Liver (tissue), 9 donors: ENCODE results near the gene KRTAP4-2. TPM values are rescaled to one million over a fixed set of nuclear protein-coding genes. Genes with fewer than 3 reads are reported as not detected.

ENCODE experiments used
- DNase-seq: peaks from one replicate; pipeline ENCODE4 v3.0.0-alpha.2; 2017; ENCODE audit warnings: low spot score
- H3K27ac ChIP-seq, 2 donors: one replicate each; pipeline ENCODE4 v1.7.0; 2013; ENCODE audit warnings: inconsistent platforms in 2 of 2, low read length in 2 of 2, control low read depth in 1 of 2, low read depth in 1 of 2, mild to moderate bottlenecking in 1 of 2
- H3K27me3 ChIP-seq, 4 donors: one replicate each; pipeline versions ENCODE4 v1.6.1 to v1.7.0; 2013; ENCODE audit warnings: low read length in 3 of 4, inconsistent platforms in 1 of 4, mild to moderate bottlenecking in 1 of 4, moderate library complexity in 1 of 4; ENCODE audit not compliant: control insufficient read depth in 4 of 4, insufficient read depth in 4 of 4
- H3K36me3 ChIP-seq, 4 donors: one replicate each; pipeline versions ENCODE4 v1.6.1 to v1.7.0; 2013; ENCODE audit warnings: low read length in 3 of 4, mild to moderate bottlenecking in 3 of 4, low read depth in 1 of 4, moderate library complexity in 1 of 4; ENCODE audit not compliant: control insufficient read depth in 4 of 4, insufficient read depth in 3 of 4
- H3K4me1 ChIP-seq, 4 donors: one replicate each; pipeline versions ENCODE4 v1.6.1 to v1.7.0; 2013; ENCODE audit warnings: low read length in 3 of 4, mild to moderate bottlenecking in 3 of 4, moderate library complexity in 1 of 4; ENCODE audit not compliant: control insufficient read depth in 4 of 4, insufficient read depth in 4 of 4
- H3K4me3 ChIP-seq, 3 donors: one replicate each; pipeline versions ENCODE4 v1.6.1 to v1.7.0; 2013; ENCODE audit warnings: low read length in 3 of 3, control low read depth in 1 of 3, low read depth in 1 of 3, mild to moderate bottlenecking in 1 of 3
- H3K9ac ChIP-seq, 2 donors: one replicate each; pipeline ENCODE4 v1.7.0; 2013; ENCODE audit warnings: low read length in 2 of 2, mild to moderate bottlenecking in 2 of 2, moderate library complexity in 2 of 2, control low read depth in 1 of 2, low read depth in 1 of 2
- H3K9me3 ChIP-seq, 4 donors: one replicate each; pipeline versions ENCODE4 v1.6.1 to v1.7.0; 2013; ENCODE audit warnings: low read length in 3 of 4; ENCODE audit not compliant: control insufficient read depth in 4 of 4
- EGR1 ChIP-seq, 2 donors: IDR thresholded peaks; 2 replicates each; pipeline ENCODE4 v1.6.1; 2016 to 2018; ENCODE audit warnings: antibody characterized with exemption in 2 of 2, low read depth in 2 of 2
- FOXA1 ChIP-seq: IDR thresholded peaks from 2 replicates; pipeline ENCODE4 v1.6.1; 2016; ENCODE audit warnings: antibody characterized with exemption
- FOXA2 ChIP-seq: IDR thresholded peaks from 2 replicates; pipeline ENCODE4 v1.6.1; 2016; ENCODE audit warnings: antibody characterized with exemption
- GABPA ChIP-seq, 2 donors: IDR thresholded peaks in 1 of 2; conservative IDR thresholded peaks in 1 of 2; 2 replicates each; pipeline ENCODE4 v1.6.1; 2016; ENCODE audit warnings: antibody characterized with exemption in 2 of 2, mild to moderate bottlenecking in 1 of 2, moderate library complexity in 1 of 2
- HNF4A ChIP-seq, 2 donors: conservative IDR thresholded peaks; 2 replicates each; pipeline ENCODE4 v1.6.1; 2016; ENCODE audit warnings: antibody characterized with exemption in 2 of 2, mild to moderate bottlenecking in 2 of 2
- HNF4G ChIP-seq: IDR thresholded peaks from 2 replicates; pipeline ENCODE4 v1.6.1; 2016; ENCODE audit warnings: antibody characterized with exemption
- JUND ChIP-seq, 2 donors: IDR thresholded peaks; 2 replicates each; pipeline ENCODE4 v1.6.1; 2016; ENCODE audit warnings: antibody characterized with exemption in 2 of 2
- NR2F2 ChIP-seq: IDR thresholded peaks from 2 replicates; pipeline ENCODE4 v1.6.1; 2016; ENCODE audit warnings: antibody characterized with exemption
- RAD21 ChIP-seq, 2 donors: IDR thresholded peaks; 2 replicates each; pipeline ENCODE4 v1.6.1; 2016; ENCODE audit warnings: antibody characterized with exemption in 2 of 2, mild to moderate bottlenecking in 2 of 2
- RXRA ChIP-seq, 2 donors: IDR thresholded peaks; 2 replicates each; pipeline ENCODE4 v1.6.1; 2017 to 2018; ENCODE audit warnings: antibody characterized with exemption in 2 of 2, mild to moderate bottlenecking in 1 of 2
- SP1 ChIP-seq: IDR thresholded peaks from 2 replicates; pipeline ENCODE4 v1.6.1; 2018; ENCODE audit warnings: antibody characterized with exemption, mild to moderate bottlenecking
- TAF1 ChIP-seq: conservative IDR thresholded peaks from 2 replicates; pipeline ENCODE4 v1.6.1; 2016; ENCODE audit warnings: antibody characterized with exemption, mild to moderate bottlenecking
- YY1 ChIP-seq: IDR thresholded peaks from 2 replicates; pipeline ENCODE4 v1.6.1; 2016; ENCODE audit warnings: antibody characterized with exemption, mild to moderate bottlenecking
- polyA plus RNA-seq, 2 donors: library from polyadenylated mRNA; stranded (reverse) in 1 of 2; unstranded in 1 of 2; fragments of 200-250 nt in 1 of 2; fragments of >200 nt in 1 of 2; fragmentation: Nextera tagmentation in 1 of 2; extraction: Ambion mirVana in 1 of 2; gene quantifications; one replicate each; pipeline versions ENCODE4 v1.2.1 to v1.2.3, GENCODE V29; 2013 to 2015
- total RNA-seq, 2 donors: library from RNA; depleted of rRNA; stranded (reverse); fragments of >200 nt; gene quantifications; one replicate each; pipeline ENCODE4 v1.2.3, GENCODE V29; 2014
- TF ChIP-seq, protein P1 (sequence below): fragments of 150-350 bp; IDR thresholded peaks from 2 replicates; pipeline ENCODE4 v1.5.1; 2017; ENCODE audit warnings: improper control_type of control experiment, low read depth, low read length; ENCODE audit not compliant: missing input control
- TF ChIP-seq, protein P2 (sequence below): IDR thresholded peaks from 2 replicates; pipeline ENCODE4 v1.6.1; 2016; ENCODE audit warnings: antibody characterized with exemption
- TF ChIP-seq, protein P3 (sequence below): IDR thresholded peaks from 2 replicates; pipeline ENCODE4 v1.6.1; 2016; ENCODE audit warnings: antibody characterized with exemption
- TF ChIP-seq, protein P4 (sequence below): IDR thresholded peaks from 2 replicates; pipeline ENCODE4 v1.6.1; 2016; ENCODE audit warnings: antibody characterized with exemption
- TF ChIP-seq, protein P5 (sequence below): IDR thresholded peaks from 2 replicates; pipeline ENCODE4 v1.6.1; 2016; ENCODE audit warnings: antibody characterized with exemption, mild to moderate bottlenecking
- donor health status: healthy.
- donor health status: healthy.
- donor health status: healthy.
- donor health status: healthy.
- donor health status: healthy.

KRTAP4-2 gene
- total and polyA plus RNA-seq, 4 donors, result not detected

DNA sequence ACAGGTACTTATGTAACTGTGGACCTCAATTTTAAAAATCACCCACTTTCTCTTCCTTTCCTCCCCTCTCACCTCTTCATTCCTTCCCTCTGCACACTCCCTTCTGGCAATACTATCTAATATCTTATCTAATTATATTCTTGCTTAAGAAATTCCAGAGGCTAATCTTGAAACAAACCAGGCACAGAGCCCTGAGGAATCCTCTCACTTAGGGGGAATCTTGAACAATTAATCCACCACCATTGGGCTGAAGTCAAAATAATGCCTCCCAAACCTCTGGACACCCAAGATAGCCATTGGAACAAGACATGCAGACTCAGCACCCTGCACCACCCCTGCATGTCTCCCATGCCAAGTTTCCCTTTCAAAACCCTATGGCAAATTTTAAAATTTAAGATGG is 36.7 kb downstream of the KRTAP4-2 start:
- no peak overlapping the region for H3K27ac ChIP-seq
- no peaks in the 10 kb centered on the region for H3K36me3 ChIP-seq
- H3K4me1 ChIP-seq, result no peaks in the 10 kb centered on the region
- no peak overlapping the region for H3K9ac ChIP-seq
- H3K9me3 ChIP-seq, result peaks cover 5 to 27% (median 11%) of the 10 kb centered on the region in 4 donors
- H3K27me3 ChIP-seq, result peaks cover 0 to 4% (median under 1%) of the 10 kb centered on the region in 4 donors
- no peak for DNase-seq
- H3K4me3 ChIP-seq, result no peak overlapping the region
- TF ChIP-seq TAF1 (no peak), RAD21 (IDR thresholded peaks at IDR 0.05) (no peak), GABPA (IDR thresholded peaks at IDR 0.05 in 1 of 2, conservative IDR thresholded peaks at IDR 0.05 in 1 of 2) (no peak), FOXA1 (no peak), JUND (IDR thresholded peaks at IDR 0.05) (no peak), YY1 (no peak), FOXA2 (no peak), HNF4A (conservative IDR thresholded peaks at IDR 0.05) (no peak), EGR1 (IDR thresholded peaks at IDR 0.05; ENCODE audit: low read depth in 2 of 2) (no peak), RXRA (IDR thresholded peaks at IDR 0.05) (no peak), HNF4G (no peak), NR2F2 (no peak), SP1 (no peak)
- TF ChIP-seq, protein P1, sequence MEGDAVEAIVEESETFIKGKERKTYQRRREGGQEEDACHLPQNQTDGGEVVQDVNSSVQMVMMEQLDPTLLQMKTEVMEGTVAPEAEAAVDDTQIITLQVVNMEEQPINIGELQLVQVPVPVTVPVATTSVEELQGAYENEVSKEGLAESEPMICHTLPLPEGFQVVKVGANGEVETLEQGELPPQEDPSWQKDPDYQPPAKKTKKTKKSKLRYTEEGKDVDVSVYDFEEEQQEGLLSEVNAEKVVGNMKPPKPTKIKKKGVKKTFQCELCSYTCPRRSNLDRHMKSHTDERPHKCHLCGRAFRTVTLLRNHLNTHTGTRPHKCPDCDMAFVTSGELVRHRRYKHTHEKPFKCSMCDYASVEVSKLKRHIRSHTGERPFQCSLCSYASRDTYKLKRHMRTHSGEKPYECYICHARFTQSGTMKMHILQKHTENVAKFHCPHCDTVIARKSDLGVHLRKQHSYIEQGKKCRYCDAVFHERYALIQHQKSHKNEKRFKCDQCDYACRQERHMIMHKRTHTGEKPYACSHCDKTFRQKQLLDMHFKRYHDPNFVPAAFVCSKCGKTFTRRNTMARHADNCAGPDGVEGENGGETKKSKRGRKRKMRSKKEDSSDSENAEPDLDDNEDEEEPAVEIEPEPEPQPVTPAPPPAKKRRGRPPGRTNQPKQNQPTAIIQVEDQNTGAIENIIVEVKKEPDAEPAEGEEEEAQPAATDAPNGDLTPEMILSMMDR, result no peak
- TF ChIP-seq, protein P2, sequence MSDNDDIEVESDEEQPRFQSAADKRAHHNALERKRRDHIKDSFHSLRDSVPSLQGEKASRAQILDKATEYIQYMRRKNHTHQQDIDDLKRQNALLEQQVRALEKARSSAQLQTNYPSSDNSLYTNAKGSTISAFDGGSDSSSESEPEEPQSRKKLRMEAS, result no peak
- TF ChIP-seq, protein P3, sequence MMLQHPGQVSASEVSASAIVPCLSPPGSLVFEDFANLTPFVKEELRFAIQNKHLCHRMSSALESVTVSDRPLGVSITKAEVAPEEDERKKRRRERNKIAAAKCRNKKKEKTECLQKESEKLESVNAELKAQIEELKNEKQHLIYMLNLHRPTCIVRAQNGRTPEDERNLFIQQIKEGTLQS, result no peak
- TF ChIP-seq, protein P4, sequence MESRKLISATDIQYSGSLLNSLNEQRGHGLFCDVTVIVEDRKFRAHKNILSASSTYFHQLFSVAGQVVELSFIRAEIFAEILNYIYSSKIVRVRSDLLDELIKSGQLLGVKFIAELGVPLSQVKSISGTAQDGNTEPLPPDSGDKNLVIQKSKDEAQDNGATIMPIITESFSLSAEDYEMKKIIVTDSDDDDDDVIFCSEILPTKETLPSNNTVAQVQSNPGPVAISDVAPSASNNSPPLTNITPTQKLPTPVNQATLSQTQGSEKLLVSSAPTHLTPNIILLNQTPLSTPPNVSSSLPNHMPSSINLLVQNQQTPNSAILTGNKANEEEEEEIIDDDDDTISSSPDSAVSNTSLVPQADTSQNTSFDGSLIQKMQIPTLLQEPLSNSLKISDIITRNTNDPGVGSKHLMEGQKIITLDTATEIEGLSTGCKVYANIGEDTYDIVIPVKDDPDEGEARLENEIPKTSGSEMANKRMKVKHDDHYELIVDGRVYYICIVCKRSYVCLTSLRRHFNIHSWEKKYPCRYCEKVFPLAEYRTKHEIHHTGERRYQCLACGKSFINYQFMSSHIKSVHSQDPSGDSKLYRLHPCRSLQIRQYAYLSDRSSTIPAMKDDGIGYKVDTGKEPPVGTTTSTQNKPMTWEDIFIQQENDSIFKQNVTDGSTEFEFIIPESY, result no peak
- TF ChIP-seq, protein P5, sequence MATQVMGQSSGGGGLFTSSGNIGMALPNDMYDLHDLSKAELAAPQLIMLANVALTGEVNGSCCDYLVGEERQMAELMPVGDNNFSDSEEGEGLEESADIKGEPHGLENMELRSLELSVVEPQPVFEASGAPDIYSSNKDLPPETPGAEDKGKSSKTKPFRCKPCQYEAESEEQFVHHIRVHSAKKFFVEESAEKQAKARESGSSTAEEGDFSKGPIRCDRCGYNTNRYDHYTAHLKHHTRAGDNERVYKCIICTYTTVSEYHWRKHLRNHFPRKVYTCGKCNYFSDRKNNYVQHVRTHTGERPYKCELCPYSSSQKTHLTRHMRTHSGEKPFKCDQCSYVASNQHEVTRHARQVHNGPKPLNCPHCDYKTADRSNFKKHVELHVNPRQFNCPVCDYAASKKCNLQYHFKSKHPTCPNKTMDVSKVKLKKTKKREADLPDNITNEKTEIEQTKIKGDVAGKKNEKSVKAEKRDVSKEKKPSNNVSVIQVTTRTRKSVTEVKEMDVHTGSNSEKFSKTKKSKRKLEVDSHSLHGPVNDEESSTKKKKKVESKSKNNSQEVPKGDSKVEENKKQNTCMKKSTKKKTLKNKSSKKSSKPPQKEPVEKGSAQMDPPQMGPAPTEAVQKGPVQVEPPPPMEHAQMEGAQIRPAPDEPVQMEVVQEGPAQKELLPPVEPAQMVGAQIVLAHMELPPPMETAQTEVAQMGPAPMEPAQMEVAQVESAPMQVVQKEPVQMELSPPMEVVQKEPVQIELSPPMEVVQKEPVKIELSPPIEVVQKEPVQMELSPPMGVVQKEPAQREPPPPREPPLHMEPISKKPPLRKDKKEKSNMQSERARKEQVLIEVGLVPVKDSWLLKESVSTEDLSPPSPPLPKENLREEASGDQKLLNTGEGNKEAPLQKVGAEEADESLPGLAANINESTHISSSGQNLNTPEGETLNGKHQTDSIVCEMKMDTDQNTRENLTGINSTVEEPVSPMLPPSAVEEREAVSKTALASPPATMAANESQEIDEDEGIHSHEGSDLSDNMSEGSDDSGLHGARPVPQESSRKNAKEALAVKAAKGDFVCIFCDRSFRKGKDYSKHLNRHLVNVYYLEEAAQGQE, result no peak
